IPS-NIHi7 (cell line): Measurements from ENCODE around the gene CD6.

Experiments used
- DNase-seq: peaks from one replicate; pipeline ENCODE4 v3.0.0; 2012; ENCODE audit warnings: mixed read lengths; ENCODE audit errors: extremely low spot score

Gene CD6

DNA sequence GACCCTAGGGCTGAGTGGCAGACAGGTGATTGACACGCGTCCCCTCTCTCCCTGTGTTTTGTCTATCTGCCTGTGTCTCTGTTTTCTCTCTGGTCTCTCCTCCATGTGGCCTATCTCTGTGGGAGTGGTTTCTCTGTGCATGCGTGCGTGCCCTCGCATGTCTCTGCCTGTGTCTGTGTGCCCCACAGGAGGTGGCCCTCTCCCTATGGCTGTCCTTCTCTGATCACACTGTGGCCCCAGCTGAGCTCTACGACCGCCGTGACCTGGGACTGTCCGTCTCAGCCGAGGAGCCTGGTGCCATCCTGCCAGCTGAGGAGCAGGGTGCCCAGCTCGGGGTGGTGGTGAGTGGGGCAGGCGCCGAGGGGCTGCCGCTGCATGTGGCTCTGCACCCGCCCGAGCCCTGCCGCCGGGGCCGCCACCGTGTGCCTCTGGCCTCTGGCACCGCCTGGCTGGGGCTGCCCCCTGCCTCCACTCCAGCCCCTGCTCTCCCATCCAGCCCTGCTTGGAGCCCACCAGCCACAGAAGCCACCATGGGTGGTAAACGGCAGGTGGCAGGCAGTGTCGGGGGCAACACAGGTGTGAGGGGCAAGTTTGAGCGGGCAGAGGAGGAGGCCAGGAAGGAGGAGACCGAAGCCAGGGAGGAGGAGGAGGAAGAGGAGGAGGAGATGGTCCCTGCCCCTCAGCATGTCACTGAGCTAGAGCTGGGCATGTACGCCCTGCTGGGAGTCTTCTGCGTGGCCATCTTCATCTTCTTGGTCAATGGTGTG lies 35.6 kb upstream of the CD6 start:
- no peak for DNase-seq

DNA sequence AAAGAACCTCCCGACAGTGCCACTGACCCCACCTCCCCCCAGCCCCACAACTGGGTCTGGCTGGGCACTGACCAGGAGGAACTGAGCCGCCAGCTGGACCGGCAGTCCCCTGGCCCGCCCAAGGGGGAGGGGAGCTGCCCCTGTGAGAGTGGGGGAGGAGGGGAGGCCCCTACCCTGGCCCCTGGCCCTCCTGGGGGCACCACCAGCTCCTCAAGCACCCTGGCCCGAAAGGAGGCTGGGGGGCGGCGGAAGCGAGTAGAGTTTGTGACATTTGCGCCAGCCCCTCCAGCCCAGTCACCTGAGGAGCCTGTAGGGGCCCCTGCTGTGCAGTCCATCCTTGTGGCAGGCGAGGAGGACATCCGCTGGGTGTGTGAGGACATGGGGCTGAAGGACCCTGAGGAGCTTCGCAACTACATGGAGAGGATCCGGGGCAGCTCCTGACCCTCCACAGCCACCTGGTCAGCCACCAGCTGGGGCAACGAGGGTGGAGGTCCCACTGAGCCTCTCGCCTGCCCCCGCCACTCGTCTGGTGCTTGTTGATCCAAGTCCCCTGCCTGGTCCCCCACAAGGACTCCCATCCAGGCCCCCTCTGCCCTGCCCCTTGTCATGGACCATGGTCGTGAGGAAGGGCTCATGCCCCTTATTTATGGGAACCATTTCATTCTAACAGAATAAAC lies 34.9 kb upstream of the CD6 start:
- DNase-seq: no peak

DNA sequence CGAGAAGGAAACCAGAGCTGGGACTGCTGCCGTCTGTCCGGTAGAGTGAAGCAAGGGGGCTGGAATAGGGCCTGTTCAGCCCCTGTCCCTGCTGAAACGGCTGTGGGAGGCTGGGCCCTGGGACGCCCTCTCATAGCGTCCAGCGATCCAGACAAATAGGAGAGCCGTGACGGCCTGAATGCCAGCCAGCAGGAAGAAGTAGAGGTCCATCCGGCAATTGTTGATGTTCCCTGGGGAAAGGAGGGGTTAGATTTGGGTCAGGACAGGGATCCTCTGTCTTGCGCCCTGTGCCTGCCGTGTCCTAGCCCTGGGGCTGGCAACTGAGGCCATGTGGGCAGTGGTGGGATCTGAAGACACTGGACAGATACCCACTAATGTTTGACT lies 34.3 kb upstream of the CD6 start:
- DNase-seq: no peak

DNA sequence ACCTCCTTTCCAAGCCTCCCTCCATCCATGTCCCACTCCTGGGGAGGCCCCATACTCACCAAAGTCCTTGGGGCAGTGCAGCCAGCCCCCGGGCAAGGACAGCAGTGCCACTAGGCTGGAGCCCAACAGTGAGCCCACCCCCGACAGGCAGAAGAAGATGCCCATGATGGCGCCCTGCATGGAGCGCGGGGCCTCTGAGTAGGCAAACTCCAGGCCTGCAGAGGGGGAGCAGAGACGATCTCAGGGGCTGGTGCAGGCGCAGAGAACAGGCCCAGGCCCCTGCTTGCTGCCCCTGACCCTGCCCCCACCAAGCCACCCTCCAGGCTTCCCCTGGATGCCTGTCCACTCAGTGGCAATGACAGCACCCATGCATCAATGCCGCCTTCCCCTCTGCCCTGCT lies 33.7 kb upstream of the CD6 start:
- no peak for DNase-seq

DNA sequence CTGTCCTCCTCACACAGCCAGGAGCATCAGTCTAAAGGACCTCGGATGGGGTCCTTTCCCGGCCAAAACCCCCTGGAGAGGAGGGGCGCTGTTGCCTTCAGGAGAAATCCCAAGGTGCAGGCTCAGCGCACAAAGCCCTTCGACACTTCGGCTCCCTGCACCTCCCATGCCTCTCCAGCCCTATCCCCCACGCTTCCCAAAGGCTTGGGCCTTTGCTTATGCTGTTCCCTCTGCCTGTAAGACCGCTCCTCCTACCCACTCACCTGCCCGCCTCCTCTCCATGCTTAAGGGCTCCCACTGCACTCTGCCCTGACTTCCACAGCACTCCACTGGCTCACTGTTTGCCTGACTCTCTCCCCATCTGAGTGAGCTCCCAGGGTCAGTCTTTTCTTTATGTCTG lies 33.0 kb upstream of the CD6 start:
- no peak for DNase-seq

DNA sequence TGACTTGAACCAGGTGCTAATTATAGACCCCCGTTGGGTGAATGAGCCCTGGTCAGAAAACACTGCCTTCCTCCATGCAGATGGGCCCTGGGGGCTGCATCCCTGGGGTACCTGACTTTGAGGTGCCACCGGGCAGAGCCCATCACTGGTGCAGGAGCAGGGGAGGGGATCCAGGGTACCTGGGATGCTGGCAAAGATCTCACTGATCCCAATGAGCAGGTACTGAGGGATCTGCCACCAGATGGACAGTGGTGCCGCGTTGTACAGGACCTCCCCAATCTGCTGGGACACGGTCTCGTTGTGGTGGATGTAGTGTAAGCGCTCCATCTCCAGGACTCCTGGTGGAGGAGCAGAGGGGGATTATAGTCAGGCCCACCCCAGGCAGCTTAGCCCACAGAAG lies 32.2 kb upstream of the CD6 start:
- no peak for DNase-seq

DNA sequence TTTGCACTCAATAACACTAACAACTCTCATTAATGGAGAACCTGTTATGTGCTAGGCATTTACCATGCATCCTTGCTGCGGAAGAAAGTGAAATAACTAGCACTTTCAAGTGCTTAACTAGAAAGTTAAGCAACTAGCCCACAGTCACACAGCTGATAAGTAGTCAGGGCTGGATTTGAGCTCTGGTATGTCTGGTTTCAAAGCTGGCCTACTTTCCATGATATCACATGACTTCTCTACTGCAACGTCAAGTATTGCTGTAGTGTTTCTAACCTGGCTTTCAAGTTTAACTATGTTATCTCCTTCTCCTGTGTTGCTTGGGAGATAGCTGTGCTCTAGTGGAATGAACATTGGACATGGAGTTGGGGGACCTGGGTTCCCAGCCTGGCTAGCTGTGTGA lies 31.6 kb upstream of the CD6 start:
- no peak for DNase-seq

DNA sequence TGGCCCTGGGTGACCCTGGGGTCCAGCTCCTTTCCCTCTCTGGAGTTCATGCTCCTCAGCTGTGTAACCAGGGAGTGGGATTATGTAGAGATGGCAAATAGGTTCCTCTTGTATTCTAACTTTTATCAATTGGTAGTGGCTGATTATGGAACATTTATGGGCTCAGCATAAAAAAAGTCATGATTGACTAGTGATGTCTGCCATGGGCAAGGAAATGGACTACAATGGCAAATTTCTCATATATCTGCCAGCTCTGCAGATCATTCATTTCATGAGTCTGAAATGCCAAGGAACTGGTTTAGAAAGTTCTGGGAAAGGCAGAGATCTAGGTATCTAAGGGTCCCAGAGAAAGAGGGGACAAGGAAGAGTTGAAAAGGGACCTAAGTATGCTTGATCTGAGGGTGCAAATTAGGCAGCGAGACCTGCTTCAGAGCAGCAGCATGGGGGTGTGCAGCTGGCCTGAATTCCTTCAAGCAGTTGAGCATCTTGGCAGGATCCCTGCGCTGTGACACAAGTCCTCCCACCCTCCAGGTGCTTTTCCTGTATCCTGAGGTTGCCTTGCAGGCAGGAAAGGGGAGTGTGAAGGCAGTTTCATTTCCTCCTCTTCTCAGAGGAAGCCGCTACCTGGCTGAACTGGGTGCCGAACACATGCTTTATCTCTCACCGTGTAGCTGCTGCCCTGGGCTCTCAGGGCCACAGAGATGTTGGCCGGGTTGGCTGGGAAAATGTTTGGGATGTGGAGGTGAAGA lies 29.9 kb upstream of the CD6 start:
- DNase-seq: no peak

DNA sequence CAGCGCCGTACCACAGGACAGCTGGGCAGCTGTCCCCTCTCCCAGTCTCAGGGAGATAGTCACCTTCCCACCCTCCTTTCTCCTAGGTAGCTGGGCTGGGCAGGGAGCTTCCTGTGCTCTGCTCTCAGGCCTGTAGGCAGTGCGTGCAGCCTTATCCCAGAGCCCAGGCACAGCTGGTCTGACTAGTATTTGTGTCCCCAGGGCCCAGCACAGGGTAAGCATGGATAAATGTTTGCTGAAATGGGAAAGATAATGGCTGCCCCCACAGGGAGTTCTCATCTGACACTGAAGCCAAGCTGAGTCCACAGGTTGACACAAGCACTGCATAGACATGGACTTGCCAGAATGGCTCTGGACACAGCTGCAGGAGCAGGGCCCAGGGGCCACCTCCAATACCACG lies 29.3 kb upstream of the CD6 start:
- no peak for DNase-seq

DNA sequence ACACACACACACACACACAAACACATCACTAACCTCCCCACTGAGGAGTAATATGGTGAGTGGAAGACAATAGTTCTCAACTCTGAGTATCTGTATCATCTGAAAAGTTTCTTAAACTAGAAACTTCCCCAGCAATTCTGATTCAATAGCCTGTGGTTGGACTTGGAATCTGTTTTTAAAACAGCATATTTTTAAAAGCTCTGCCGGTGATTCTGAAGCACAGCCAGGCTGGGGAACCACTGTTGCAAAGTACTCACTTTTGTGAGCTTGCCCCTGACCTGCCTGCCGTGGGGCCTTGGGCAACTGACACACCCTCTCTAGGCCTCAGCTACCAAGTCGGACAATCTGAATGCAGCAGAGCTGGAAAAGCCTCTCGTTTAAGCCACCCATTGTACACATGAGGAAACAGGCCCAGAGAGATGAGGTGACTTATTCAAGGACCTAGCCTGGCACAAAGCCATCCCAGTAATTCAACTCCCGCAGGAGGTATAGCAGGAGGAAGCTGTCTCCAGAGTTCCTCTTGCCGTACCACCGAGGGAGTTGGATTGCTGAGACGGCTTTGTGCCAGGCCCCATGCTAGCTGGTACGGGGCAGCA lies 28.4 kb upstream of the CD6 start:
- DNase-seq: no peak

DNA sequence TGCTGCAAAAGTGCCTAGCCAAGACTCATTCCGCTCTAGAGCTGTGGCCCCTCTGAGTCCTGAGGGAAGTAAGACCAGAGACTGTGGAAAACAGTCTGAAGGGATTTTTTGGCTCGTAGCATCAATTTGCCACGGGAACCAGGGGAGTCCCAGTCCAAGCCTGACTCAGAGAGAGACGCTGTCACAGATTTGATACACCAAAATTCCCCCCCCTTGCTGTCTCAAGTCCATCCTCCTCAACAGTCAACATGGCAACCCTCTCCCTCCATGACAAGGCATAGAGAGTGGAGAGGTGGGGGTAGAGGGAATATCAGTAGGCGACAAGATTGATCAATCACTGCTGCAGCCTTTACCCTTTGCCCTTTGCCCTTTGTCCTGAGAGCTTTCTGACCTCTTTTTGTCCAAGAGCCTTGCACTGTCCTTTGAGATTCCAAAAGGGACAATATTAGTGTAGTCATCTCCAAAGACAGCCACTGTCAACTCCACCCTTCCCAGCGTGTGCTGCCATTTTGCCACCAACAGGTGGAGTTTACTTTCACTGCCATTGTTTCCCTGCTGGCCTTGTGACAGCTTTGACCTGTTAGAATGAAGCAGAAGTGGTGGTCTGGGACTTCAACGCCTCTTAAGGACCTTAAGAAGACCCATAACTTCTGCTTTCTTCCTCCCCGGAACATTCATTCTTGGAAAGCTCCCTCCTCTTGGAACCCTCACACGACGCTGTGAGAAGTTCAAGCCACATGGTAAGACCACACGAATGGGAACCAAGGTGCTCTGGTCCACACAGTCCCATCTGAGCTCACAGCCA lies 26.8 kb upstream of the CD6 start:
- DNase-seq: peak; percentile 45

DNA sequence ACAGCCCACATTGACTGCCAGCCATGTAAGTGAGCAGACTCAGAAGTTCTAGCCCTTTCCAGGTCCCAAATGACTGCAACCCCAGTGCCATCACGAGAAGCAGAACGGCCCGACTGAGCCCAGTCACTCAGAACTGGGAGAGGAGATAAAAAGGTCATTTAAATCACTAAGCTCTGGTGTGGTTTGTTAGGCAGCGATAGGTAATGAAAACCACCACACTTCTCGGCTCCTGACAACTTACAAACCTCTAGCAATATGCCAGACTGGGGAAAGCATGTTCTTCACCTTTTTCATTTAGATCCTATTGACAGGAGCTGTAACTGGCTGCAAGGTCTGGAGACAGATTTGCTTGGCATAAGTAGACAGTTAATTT lies 26.2 kb upstream of the CD6 start:
- DNase-seq: no peak

DNA sequence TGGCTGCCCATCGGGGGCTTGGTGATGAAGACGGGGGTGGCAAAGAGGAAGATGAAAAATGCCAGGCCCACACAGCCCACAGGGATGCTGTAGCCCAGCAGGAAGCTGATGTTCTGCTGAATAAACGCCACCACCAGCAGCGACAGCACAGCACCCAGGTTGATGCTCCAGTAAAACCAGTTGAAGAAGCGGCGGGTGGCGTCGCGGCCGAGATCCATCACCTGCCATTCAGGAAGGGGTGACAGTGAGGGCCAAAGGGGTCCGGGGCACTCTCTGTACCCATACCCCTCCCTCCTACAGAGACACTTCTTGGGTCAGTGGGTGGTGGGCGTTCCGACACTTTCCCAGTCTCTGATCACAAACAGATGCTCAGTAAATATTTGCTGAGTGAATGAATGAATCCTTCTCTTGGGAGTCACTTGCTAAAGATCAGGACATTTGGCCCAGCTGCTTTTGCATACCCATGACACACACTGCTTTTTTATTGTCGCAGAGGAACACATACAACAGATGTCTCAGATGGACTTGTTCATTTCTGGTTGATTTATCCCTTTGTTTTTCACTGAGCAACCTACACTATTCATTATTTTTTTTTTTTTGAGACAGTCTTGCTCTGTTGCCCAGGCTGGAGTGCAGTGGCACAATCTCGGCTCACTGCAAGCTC lies 24.7 kb upstream of the CD6 start:
- DNase-seq: no peak

DNA sequence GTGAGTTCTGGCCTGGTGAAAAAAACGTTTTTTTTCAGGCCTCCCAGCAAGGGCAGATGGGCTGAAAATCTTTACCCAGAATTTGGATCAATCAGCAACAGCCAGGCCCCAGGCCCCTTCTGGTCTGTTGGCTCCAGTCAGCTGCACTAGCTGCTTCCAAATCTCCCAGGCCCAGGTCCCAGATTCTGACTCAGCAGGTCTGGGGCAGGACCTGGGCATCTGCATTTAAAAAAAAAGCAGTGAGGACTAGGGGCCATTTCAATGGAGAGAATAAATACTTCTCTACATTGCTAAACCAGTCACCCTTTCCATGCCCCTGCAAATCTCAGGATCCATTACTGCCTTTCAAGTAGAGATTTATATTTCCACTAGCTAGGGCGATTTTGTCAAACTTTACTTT lies 23.8 kb upstream of the CD6 start:
- no peak for DNase-seq

DNA sequence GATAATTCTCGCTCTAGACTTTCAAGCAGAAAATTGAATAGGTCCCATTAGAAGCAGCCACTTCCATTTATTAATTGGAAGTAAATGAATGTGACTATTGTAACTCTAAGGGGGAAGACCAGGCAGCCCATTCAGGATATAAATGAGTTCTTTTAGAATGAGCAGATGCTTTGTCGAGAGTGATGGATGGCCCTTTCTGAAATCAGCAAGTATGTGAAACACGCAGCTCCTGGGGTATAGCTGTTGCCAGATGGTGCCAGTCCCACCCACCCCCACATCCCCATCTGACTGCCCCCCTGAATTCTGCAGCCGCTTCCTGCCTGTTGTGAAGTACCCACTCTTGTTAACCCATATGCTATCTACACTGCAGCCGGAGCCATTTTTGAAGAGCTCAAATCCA lies 23.2 kb upstream of the CD6 start:
- DNase-seq: no peak

DNA sequence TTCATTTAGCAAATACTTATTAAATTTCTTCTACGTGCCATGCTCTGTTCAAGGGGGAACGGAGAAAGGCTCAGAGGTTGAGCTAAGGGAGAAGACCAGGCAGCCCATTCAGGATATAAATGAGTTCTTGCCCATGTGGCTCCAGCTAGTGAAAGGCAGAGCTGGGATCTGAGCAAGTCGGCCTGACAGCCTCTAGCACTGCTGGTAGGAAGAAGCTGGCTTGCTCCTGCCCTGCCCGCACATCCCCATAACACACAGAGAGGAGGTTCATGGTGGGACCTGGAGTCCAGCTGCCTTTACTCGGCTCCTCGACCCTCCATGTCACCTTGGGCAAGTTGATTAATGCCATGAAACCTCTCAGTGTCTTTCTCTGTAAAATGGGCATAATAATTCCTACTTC lies 21.5 kb upstream of the CD6 start:
- DNase-seq: no peak

DNA sequence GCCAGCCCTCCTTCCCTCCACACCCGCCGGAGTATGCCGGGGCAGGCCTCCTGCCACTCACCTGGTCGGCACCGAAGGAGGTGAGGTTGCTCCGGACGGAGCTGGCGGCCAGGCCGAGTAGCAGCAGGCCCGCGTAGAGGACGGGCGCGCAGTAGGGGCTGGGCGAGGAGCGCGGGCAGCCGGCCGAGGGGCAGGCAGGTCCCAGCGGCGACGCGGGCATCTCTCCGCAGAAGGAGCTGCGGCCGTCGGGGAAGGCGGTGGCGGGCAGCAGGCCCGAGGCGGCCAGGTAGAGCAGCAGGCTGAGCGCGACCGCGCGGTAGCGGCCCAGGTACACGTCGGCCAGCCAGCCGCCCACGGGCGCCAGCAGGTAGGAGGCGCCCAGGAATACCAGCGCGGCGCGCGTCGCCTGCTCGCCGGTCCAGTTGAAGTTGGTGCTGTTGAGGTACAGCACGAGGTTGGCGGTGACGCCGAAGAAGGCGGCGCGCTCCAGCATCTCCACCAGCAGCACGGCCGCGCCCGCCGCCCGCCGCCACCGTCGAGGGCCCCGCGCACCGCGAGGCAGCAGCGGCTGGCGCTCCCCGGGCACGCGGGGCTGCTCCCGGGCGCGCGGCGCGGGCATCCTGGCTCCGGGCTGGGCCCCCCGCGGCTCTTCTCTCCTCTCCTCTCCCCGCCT lies 20.4 kb upstream of the CD6 start:
- DNase-seq: peak; percentile 24

DNA sequence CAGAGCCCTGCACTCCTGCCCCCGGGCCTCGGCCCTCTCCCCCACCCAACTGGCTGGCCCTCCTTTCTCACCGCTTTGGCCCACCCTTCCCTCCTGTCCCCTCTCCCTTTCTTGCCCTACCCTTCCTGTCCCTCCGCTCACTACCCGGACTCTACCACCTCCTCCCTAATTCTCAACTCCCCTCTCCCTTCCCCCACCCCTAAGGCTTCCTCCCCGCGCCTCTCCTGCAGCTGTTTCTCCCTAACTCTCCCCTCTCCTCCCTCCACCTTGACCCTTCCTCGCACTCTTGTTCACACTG lies 19.9 kb upstream of the CD6 start:
- DNase-seq: peak; percentile 45

DNA sequence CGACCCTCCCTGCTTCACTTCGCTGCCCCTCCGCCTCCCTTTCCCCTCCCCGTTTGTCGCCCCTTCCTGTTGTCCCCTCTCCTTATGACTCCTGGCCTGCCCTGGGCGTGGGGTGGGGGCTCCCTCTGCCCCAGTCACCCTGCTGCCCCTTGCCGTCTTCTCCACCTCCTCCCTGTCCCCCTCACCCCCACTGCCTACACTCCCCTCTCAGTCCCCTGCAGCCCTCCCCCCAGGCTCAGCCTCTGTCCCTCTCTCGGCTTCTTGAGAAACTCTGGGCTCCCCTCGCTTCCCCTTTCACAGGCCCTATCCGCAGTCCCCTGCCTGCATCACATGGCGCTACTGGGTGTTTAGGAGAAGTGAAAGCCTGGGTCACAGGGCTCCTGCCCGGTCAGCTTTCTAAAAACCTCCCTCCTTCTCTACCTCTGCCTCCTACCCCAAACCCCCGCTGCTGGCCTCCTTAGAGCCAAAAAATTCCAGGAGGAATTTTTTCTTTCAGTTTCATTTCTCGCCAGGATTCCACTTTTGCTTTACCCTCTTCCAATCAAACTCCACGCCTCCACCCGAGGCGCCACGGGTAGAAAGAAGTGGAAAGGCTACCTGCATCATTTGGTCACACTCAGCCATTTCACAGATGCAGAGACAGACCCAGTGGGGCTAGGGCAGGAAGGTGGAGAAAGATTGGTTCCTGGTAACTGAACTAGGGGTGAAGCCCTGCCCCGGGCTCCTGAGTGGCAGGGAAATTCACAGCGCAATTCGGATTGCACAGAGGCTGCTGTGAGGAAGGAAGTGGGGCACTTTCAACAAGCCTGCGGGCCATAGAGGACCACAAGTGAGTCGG lies 19.4 kb upstream of the CD6 start, which contains the start of gene SLC15A3:
Gene SLC15A3 (minus strand): TSS at position 273 of the 838 bp plus-strand sequence. CDS start 625 bp downstream, outside the sequence.
- DNase-seq: peak; percentile 54

DNA sequence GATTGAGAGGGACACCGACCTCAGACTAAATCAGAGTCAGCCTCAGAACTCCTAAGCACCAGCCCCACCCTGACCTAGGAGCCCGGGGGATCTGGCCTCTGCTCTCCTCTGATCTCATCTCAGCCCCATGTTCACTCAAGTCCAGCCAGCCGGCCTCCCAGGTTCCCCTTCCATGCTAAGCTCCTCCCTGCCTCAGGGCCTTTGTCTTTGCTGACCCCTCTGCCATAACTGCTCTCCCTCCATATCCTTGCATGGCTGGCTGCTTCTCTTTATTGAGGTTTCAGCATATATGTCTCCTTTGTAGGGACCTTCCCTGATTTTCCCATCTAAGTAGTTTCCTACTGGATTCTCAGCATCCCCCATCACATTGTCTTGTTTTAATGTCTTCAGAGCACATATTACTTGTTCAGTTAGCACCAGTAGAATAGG lies 18.7 kb upstream of the CD6 start:
- no peak for DNase-seq
